GM12874 (cell line): Measurements from ENCODE around the gene AUTS2.

Source experiments
- TF ChIP-seq, protein P1 (sequence below): IDR thresholded peaks from 2 replicates; pipeline ENCODE4 v1.5.1; 2011; ENCODE audit warnings: low read depth, mild to moderate bottlenecking, control low read depth, low read length, moderate library complexity; ENCODE audit not compliant: insufficient read depth

Gene AUTS2

DNA sequence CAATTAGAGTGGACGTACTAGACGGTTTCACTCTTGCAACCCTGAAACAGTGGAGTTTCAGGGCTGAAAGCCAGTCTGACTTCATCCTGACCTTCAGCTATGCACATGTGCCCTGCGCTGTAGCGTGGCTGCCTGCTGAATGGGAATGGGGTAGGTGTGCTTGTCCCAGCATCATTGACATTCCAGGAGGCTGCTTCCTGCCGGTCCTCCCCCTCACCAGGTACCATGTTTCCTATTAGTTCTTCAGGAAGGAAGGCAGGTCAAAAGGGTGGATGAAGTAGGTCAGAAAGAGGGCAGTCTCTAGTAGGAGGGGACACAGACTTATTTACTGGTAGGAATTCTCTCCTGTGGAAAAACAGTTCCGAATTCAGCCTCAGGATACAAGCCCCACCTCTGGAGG lies 981.9 kb downstream of the AUTS2 start:
- TF ChIP-seq, protein P1, sequence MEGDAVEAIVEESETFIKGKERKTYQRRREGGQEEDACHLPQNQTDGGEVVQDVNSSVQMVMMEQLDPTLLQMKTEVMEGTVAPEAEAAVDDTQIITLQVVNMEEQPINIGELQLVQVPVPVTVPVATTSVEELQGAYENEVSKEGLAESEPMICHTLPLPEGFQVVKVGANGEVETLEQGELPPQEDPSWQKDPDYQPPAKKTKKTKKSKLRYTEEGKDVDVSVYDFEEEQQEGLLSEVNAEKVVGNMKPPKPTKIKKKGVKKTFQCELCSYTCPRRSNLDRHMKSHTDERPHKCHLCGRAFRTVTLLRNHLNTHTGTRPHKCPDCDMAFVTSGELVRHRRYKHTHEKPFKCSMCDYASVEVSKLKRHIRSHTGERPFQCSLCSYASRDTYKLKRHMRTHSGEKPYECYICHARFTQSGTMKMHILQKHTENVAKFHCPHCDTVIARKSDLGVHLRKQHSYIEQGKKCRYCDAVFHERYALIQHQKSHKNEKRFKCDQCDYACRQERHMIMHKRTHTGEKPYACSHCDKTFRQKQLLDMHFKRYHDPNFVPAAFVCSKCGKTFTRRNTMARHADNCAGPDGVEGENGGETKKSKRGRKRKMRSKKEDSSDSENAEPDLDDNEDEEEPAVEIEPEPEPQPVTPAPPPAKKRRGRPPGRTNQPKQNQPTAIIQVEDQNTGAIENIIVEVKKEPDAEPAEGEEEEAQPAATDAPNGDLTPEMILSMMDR: no peak

DNA sequence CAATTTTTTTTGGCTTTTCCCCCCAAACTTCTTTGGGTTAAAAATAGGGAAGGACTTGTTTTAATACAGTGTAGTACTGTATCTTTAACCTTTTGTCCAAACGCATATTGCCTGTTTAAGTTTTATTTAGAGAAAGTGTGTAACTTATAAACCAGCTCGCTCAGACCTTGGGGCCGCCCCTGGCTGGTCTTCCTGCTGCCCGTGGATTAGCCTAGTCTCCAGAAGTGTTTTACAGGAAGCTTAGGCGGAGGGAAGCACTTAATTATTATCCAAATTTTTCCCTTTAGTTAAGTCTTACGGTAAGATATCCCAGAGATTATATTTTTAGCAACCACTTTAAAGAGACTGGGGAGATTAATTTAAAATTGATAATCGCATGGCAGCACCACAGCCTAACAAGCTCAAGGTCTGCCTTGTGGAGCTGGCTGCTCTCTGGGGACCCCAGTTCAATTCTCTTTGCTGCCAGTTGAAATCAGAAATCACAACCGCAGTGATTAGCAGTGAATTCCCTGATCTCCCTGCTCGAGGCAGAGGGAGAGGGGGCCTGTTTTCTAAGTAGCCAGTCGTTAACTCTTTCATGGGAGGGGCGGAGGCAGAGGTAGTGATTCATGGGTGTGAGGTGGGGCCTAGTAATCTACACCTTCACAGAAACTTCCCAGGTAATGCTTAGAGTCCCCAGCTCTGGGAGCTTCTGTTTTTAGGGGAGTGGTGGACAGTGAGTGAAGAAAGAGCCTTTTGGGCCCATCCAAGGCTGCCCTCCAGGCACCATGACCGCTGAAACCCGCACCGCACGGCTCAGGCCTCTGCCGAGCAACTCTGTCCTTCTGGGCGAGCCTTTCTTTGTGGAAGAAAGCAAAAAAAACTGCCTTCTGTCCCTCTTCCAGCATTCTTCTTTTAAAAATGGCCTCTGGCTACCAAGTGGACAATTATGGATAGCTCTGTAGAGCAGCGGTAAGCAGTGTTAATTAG lies 984.9 kb downstream of the AUTS2 start:
- TF ChIP-seq, protein P1: no peak

GRCh38 chr7:70583965-70584883 lies 985.9 kb downstream of the AUTS2 start:
- TF ChIP-seq, protein P1: no peak

DNA sequence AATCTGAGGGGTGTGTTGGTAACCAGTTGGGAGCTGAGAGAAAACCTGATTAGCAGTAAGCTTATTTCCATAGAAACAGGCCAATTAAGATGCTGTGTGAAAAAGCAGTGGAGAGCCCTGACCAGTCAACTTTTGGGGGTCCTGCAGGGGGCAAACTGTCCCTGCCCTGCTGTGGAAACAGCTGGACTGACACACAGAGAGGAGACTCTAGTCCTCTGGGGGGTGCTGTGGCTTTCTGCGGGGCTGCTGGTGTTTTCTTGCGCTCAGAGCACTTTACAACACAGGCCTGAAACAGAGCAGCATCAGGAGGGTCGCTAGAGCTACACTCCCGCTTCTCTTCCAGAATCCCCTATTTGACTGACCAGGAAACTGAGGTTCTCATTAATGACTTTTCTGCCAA lies 986.8 kb downstream of the AUTS2 start:
- TF ChIP-seq, protein P1: 0 out of 2 replicates have a peak, but pooled peaks have one; percentile 9

GRCh38 chr7:70586822-70587221 lies 988.5 kb downstream of the AUTS2 start:
- TF ChIP-seq, protein P1: no peak

DNA sequence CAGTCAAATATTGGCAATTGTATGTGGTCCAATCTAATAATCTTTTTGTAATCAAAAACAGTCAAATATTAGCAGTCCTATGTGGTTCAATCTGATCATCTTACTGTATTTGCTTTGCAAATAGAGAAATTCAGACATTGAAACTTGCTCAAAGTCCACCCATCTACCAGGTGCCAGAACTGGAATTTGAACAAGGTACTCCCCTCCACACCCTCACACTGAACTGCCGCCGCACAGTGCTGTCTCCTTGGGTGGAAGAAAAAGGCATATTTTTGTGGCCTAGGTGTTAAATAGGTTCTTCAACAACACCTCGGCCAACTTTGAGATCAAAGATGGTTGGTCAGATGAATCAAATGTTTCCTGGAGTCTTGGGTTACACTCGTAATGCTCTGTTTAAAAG lies 989.5 kb downstream of the AUTS2 start:
- TF ChIP-seq, protein P1: no peak
